ENCODE data around the gene C22orf23.
"Not testable (repeated sequence)": the region's sequence is repeated elsewhere in the genome, so short reads cannot be mapped to it uniquely, and the experiment has no call there.

Gene C22orf23

GRCh38 chr22:37953062-37953436 is 352 bp downstream of the C22orf23 start:
- no peak for DNase-seq

GRCh38 chr22:37952629-37953028 is 772 bp downstream of the C22orf23 start:
- not testable (repeated sequence) for DNase-seq

GRCh38 chr22:37951305-37951704 is 2.1 kb downstream of the C22orf23 start:
- no peak for DNase-seq

- not testable (repeated sequence) for DNase-seq
Measured at GRCh38 chr22:37947142-37947795, 6.1 kb downstream of the C22orf23 start.

GRCh38 chr22:37944423-37944822 is 9.0 kb downstream of the C22orf23 start:
- not testable (repeated sequence) for DNase-seq

- no peak for DNase-seq
Measured at GRCh38 chr22:37943825-37944198, 9.6 kb downstream of the C22orf23 start.

GRCh38 chr22:37943136-37943824 is 10.1 kb downstream of the C22orf23 start:
- no peak for DNase-seq

- no peak for DNase-seq
Measured at GRCh38 chr22:37942133-37942532, 11.3 kb downstream of the C22orf23 start.

- no peak for DNase-seq
Measured at GRCh38 chr22:37940698-37941376, 12.6 kb downstream of the C22orf23 start.

GRCh38 chr22:37933711-37934376 is 19.6 kb downstream of the C22orf23 start:
- peak; percentile 72 for DNase-seq

GRCh38 chr22:37932821-37933578 is 20.4 kb downstream of the C22orf23 start:
- no peak for DNase-seq

GRCh38 chr22:37932401-37932800 is 21.0 kb downstream of the C22orf23 start:
- DNase-seq, result no peak

- no peak for DNase-seq
Measured at GRCh38 chr22:37931893-37932389, 21.5 kb downstream of the C22orf23 start.

GRCh38 chr22:37930952-37931440 is 22.4 kb downstream of the C22orf23 start:
- DNase-seq, result no peak

- DNase-seq, result no peak
Measured at GRCh38 chr22:37930270-37930951, 23.0 kb downstream of the C22orf23 start.

- no peak for DNase-seq
Measured at GRCh38 chr22:37929390-37929789, 24.0 kb downstream of the C22orf23 start.

GRCh38 chr22:37927637-37927936 is 25.8 kb downstream of the C22orf23 start:
- no peak for DNase-seq

- no peak for DNase-seq
Measured at GRCh38 chr22:37926771-37927636, 26.4 kb downstream of the C22orf23 start.

- no peak for DNase-seq
Measured at GRCh38 chr22:37926358-37926757, 27.0 kb downstream of the C22orf23 start.

- no peak for DNase-seq
Measured at GRCh38 chr22:37925767-37926166, 27.6 kb downstream of the C22orf23 start.

GRCh38 chr22:37925330-37925729 is 28.1 kb downstream of the C22orf23 start:
- no peak for DNase-seq
